Measurements from ENCODE around the gene SOD1. TPM values are rescaled to one million over a fixed set of nuclear protein-coding genes. Genes with fewer than 3 reads are reported as not detected.

Gene SOD1
- total RNA-seq, 1 experiment from 2014 or later, result 380 TPM

GRCh38 chr21:31671146-31671716 lies 11.7 kb downstream of the SOD1 start:
- ChIA-PET POLR2A (ENCODE audit: low non-redundant PET) (no interaction called here), CTCF (no interaction called here)
- no peak for DNase-seq (ENCODE audit: low spot score)
- TSS peak; percentile 80 for BruUV-seq (replicated peaks)
- TF ChIP-seq EZH2 (IDR thresholded peaks at IDR 0.05; ENCODE audit: borderline replicate concordance, low read depth, low read length, poor library complexity, severe bottlenecking) (no peak), CTCF (conservative IDR thresholded peaks at IDR 0.05; ENCODE audit: low read depth, low read length) (no peak)
- Histone ChIP-seq H3K4me1 (ENCODE audit: insufficient read depth, low read length, poor library complexity, severe bottlenecking) (peaks cover 23% of the 10 kb centered on the region), H3K27me3 (replicated peaks; ENCODE audit: insufficient read depth, low read depth, low read length, poor library complexity) (no peaks in the 10 kb centered on the region), H3K4me3 (ENCODE audit: low read depth, low read length, poor library complexity, severe bottlenecking) (no peak overlapping the region), H3K27ac (ENCODE audit: low read depth, low read length, poor library complexity, severe bottlenecking) (no peak overlapping the region), H3K9me3 (ENCODE audit: low read depth, low read length, poor library complexity, severe bottlenecking) (no peaks in the 10 kb centered on the region), H3K36me3 (ENCODE audit: insufficient read depth, low read length, poor library complexity, severe bottlenecking) (peaks cover 53% of the 10 kb centered on the region)
- intact Hi-C loops (cut with micrococcal nuclease; ENCODE audit: unreplicated experiment), result no loop called here

GRCh38 chr21:31671931-31672330 lies 12.4 kb downstream of the SOD1 start:
- ChIA-PET CTCF (no interaction called here), POLR2A (ENCODE audit: low non-redundant PET) (no interaction called here)
- no peak for DNase-seq (ENCODE audit: low spot score)
- Histone ChIP-seq H3K27ac (ENCODE audit: low read depth, low read length, poor library complexity, severe bottlenecking) (no peak overlapping the region), H3K36me3 (ENCODE audit: insufficient read depth, low read length, poor library complexity, severe bottlenecking) (peaks cover 46% of the 10 kb centered on the region), H3K4me3 (ENCODE audit: low read depth, low read length, poor library complexity, severe bottlenecking) (no peak overlapping the region), H3K9me3 (ENCODE audit: low read depth, low read length, poor library complexity, severe bottlenecking) (no peaks in the 10 kb centered on the region), H3K27me3 (replicated peaks; ENCODE audit: insufficient read depth, low read depth, low read length, poor library complexity) (no peaks in the 10 kb centered on the region), H3K4me1 (ENCODE audit: insufficient read depth, low read length, poor library complexity, severe bottlenecking) (peaks cover 16% of the 10 kb centered on the region)
- no TSS peak for BruUV-seq (replicated peaks)
- intact Hi-C loops (cut with micrococcal nuclease; ENCODE audit: unreplicated experiment), result no loop called here
- TF ChIP-seq EZH2 (IDR thresholded peaks at IDR 0.05; ENCODE audit: borderline replicate concordance, low read depth, low read length, poor library complexity, severe bottlenecking) (no peak), CTCF (conservative IDR thresholded peaks at IDR 0.05; ENCODE audit: low read depth, low read length) (no peak)

- H3K4me3 ChIP-seq (ENCODE audit: low read depth, low read length, poor library complexity, severe bottlenecking), result no peak overlapping the region
- H3K36me3 ChIP-seq (ENCODE audit: insufficient read depth, low read length, poor library complexity, severe bottlenecking), result peaks cover 32% of the 10 kb centered on the region
- POLR2A ChIA-PET (ENCODE audit: low non-redundant PET), result no interaction called here
- H3K4me1 ChIP-seq (ENCODE audit: insufficient read depth, low read length, poor library complexity, severe bottlenecking), result peaks cover 4% of the 10 kb centered on the region
- intact Hi-C loops (cut with micrococcal nuclease; ENCODE audit: unreplicated experiment), result no loop called here
- H3K9me3 ChIP-seq (ENCODE audit: low read depth, low read length, poor library complexity, severe bottlenecking), result no peaks in the 10 kb centered on the region
- H3K27me3 ChIP-seq (replicated peaks; ENCODE audit: insufficient read depth, low read depth, low read length, poor library complexity), result no peaks in the 10 kb centered on the region
- no peak for DNase-seq (ENCODE audit: low spot score)
- no peak overlapping the region for H3K27ac ChIP-seq (ENCODE audit: low read depth, low read length, poor library complexity, severe bottlenecking)
- no peak for TF ChIP-seq CTCF (conservative IDR thresholded peaks at IDR 0.05; ENCODE audit: low read depth, low read length)
- no peak for TF ChIP-seq EZH2 (IDR thresholded peaks at IDR 0.05; ENCODE audit: borderline replicate concordance, low read depth, low read length, poor library complexity, severe bottlenecking)
- CTCF ChIA-PET, result no interaction called here
- no TSS peak for BruUV-seq (replicated peaks)
These were observed 13.9 kb downstream of the SOD1 start for GRCh38 chr21:31673321-31673912.

All from A673 (cell line).